ENCODE results near the gene SH2D2A.

SH2D2A gene

GRCh38 chr1:156773607-156774006 is 43.0 kb downstream of the SH2D2A start:
- H3K36me3 ChIP-seq (ENCODE audit: insufficient read depth, low read length), result no peaks in the 10 kb centered on the region

GRCh38 chr1:156772728-156773497 is 43.7 kb downstream of the SH2D2A start:
- Histone ChIP-seq H4K20me1 (ENCODE audit: insufficient read depth, low read length, poor library complexity, severe bottlenecking) (peaks cover 81% of the 10 kb centered on the region), H3K27me3 (ENCODE audit: insufficient read depth, low read length, poor library complexity, severe bottlenecking) (no peaks in the 10 kb centered on the region), H3K9me3 (ENCODE audit: insufficient read depth, low read depth, low read length) (no peaks in the 10 kb centered on the region), H3K79me2 (ENCODE audit: insufficient read depth, low read length) (peaks cover 97% of the 10 kb centered on the region), H3K9me2 (replicated peaks; ENCODE audit: low read depth, low read length) (no peaks in the 10 kb centered on the region), H3K36me3 (ENCODE audit: insufficient read depth, low read length) (no peaks in the 10 kb centered on the region), H3K4me2 (ENCODE audit: low read depth, low read length, poor library complexity, severe bottlenecking) (peak overlapping the region; percentile 95), H3F3A (ENCODE audit: low read depth) (no peaks in the 10 kb centered on the region), H3K4me1 (ENCODE audit: insufficient read depth, low read length, poor library complexity, severe bottlenecking) (peaks cover 71% of the 10 kb centered on the region), H3K9ac (ENCODE audit: low read depth, low read length, poor library complexity, severe bottlenecking) (peak overlapping the region; percentile 37), H2AFZ (ENCODE audit: low read length) (no peak overlapping the region), H3K4me3 (ENCODE audit: low read length, poor library complexity, severe bottlenecking) (peak overlapping the region; percentile 55)
- no peak for TF ChIP-seq EZH2phosphoT487 (IDR thresholded peaks at IDR 0.05; ENCODE audit: borderline replicate concordance)
- no peak for TF ChIP-seq CTCF (conservative IDR thresholded peaks at IDR 0.05; ENCODE audit: low read length)

More at GRCh38 chr1:156773607-156774006, 43.0 kb downstream of the SH2D2A start:
- H3K79me2 ChIP-seq (ENCODE audit: insufficient read depth, low read length), result peaks cover 97% of the 10 kb centered on the region
- H3K9me2 ChIP-seq (replicated peaks; ENCODE audit: low read depth, low read length), result no peaks in the 10 kb centered on the region
- H3K4me1 ChIP-seq (ENCODE audit: insufficient read depth, low read length, poor library complexity, severe bottlenecking), result peaks cover 71% of the 10 kb centered on the region
- no peaks in the 10 kb centered on the region for H3K27me3 ChIP-seq (ENCODE audit: insufficient read depth, low read length, poor library complexity, severe bottlenecking)
- peak overlapping the region; percentile 95 for H3K4me2 ChIP-seq (ENCODE audit: low read depth, low read length, poor library complexity, severe bottlenecking)
- peak overlapping the region; percentile 55 for H3K4me3 ChIP-seq (ENCODE audit: low read length, poor library complexity, severe bottlenecking)
- H3F3A ChIP-seq (ENCODE audit: low read depth), result no peaks in the 10 kb centered on the region
- peaks cover 80% of the 10 kb centered on the region for H4K20me1 ChIP-seq (ENCODE audit: insufficient read depth, low read length, poor library complexity, severe bottlenecking)
- TF ChIP-seq CTCF (conservative IDR thresholded peaks at IDR 0.05; ENCODE audit: low read length) (peak; percentile 45), EZH2phosphoT487 (IDR thresholded peaks at IDR 0.05; ENCODE audit: borderline replicate concordance) (no peak)
- no peak overlapping the region for H3K9ac ChIP-seq (ENCODE audit: low read depth, low read length, poor library complexity, severe bottlenecking)
- H2AFZ ChIP-seq (ENCODE audit: low read length), result no peak overlapping the region
- H3K9me3 ChIP-seq (ENCODE audit: insufficient read depth, low read depth, low read length), result no peaks in the 10 kb centered on the region

GRCh38 chr1:156772222-156772621 is 44.4 kb downstream of the SH2D2A start:
- no peaks in the 10 kb centered on the region for H3K36me3 ChIP-seq (ENCODE audit: insufficient read depth, low read length)
- no peaks in the 10 kb centered on the region for H3F3A ChIP-seq (ENCODE audit: low read depth)
- H3K4me2 ChIP-seq (ENCODE audit: low read depth, low read length, poor library complexity, severe bottlenecking), result peak overlapping the region; percentile 95
- no peaks in the 10 kb centered on the region for H3K9me2 ChIP-seq (replicated peaks; ENCODE audit: low read depth, low read length)
- H3K79me2 ChIP-seq (ENCODE audit: insufficient read depth, low read length), result peaks cover 95% of the 10 kb centered on the region
- no peaks in the 10 kb centered on the region for H3K9me3 ChIP-seq (ENCODE audit: insufficient read depth, low read depth, low read length)
- no peaks in the 10 kb centered on the region for H3K27me3 ChIP-seq (ENCODE audit: insufficient read depth, low read length, poor library complexity, severe bottlenecking)
- H2AFZ ChIP-seq (ENCODE audit: low read length), result no peak overlapping the region
- H4K20me1 ChIP-seq (ENCODE audit: insufficient read depth, low read length, poor library complexity, severe bottlenecking), result peaks cover 77% of the 10 kb centered on the region
- peak overlapping the region; percentile 55 for H3K4me3 ChIP-seq (ENCODE audit: low read length, poor library complexity, severe bottlenecking)
- H3K4me1 ChIP-seq (ENCODE audit: insufficient read depth, low read length, poor library complexity, severe bottlenecking), result peaks cover 64% of the 10 kb centered on the region
- peak overlapping the region; percentile 37 for H3K9ac ChIP-seq (ENCODE audit: low read depth, low read length, poor library complexity, severe bottlenecking)
- TF ChIP-seq EZH2phosphoT487 (IDR thresholded peaks at IDR 0.05; ENCODE audit: borderline replicate concordance) (no peak), CTCF (conservative IDR thresholded peaks at IDR 0.05; ENCODE audit: low read length) (peak; percentile 21)
